Fibroblast of pulmonary artery (primary cell): ENCODE results near the gene POMC.

ENCODE experiments used
- DNase-seq: peaks from one replicate; pipeline ENCODE4 v3.0.0-alpha.2; 2010; ENCODE audit warnings: low read depth
- H3K4me3 ChIP-seq: replicated peaks from 2 replicates; pipeline ENCODE4 v1.5.1; 2011; ENCODE audit warnings: low read depth, mild to moderate bottlenecking, control low read depth, low read length, moderate library complexity
- CTCF ChIP-seq: IDR thresholded peaks from 2 replicates; pipeline ENCODE4 v1.5.1; 2011; ENCODE audit warnings: mild to moderate bottlenecking, control low read depth, low read length, inconsistent platforms; ENCODE audit errors: missing control alignments

Gene POMC

GRCh38 chr2:25194576-25195122, 26.3 kb upstream of the POMC start:
- no peak overlapping the region for H3K4me3 ChIP-seq
- TF ChIP-seq CTCF = no peak
- DNase-seq = no peak

- no peak for TF ChIP-seq CTCF
- no peak overlapping the region for H3K4me3 ChIP-seq
- no peak for DNase-seq
Observed at GRCh38 chr2:25190536-25190935, 22.2 kb upstream of the POMC start.

GRCh38 chr2:25188405-25188804, 20.0 kb upstream of the POMC start:
- H3K4me3 ChIP-seq = no peak overlapping the region
- DNase-seq = no peak
- TF ChIP-seq CTCF = no peak

- no peak for TF ChIP-seq CTCF
- no peak for DNase-seq
- no peak overlapping the region for H3K4me3 ChIP-seq
Observed at GRCh38 chr2:25187729-25188350, 19.5 kb upstream of the POMC start.

GRCh38 chr2:25184254-25184653, 15.9 kb upstream of the POMC start:
- no peak for TF ChIP-seq CTCF
- H3K4me3 ChIP-seq = no peak overlapping the region
- DNase-seq = no peak

- TF ChIP-seq CTCF = no peak
- no peak overlapping the region for H3K4me3 ChIP-seq
- no peak for DNase-seq
Observed at GRCh38 chr2:25178976-25179375, 10.6 kb upstream of the POMC start.

- no peak for DNase-seq
- TF ChIP-seq CTCF = no peak
Observed at GRCh38 chr2:25177211-25177611, 8.8 kb upstream of the POMC start.

More at GRCh38 chr2:25177211-25177611, 8.8 kb upstream of the POMC start:
- H3K4me3 ChIP-seq = no peak overlapping the region
